NCI-H2081 treated with DMSO at 0.1 percent for 48 hours (cell line): ENCODE results near the gene BCAS1.

ENCODE experiments used
- DNase-seq: peaks from one replicate; lab custom pipeline; 2025; lab: John Stamatoyannopoulos, UW

BCAS1 gene

GRCh38 chr20:53925651-53926401 lies 144.6 kb downstream of the BCAS1 start:
- no peak for DNase-seq

- DNase-seq: no peak
Measured at GRCh38 chr20:53923566-53924369, 146.6 kb downstream of the BCAS1 start.

GRCh38 chr20:53922901-53923314 lies 147.5 kb downstream of the BCAS1 start:
- DNase-seq: no peak

- DNase-seq: no peak
Measured at GRCh38 chr20:53921443-53921973, 148.9 kb downstream of the BCAS1 start.

- DNase-seq: no peak
Measured at GRCh38 chr20:53920647-53921245, 149.6 kb downstream of the BCAS1 start.

- DNase-seq: no peak
Measured at GRCh38 chr20:53919886-53920285, 150.5 kb downstream of the BCAS1 start.

- DNase-seq: no peak
Measured at GRCh38 chr20:53918949-53919361, 151.4 kb downstream of the BCAS1 start.

GRCh38 chr20:53918020-53918311 lies 152.4 kb downstream of the BCAS1 start:
- DNase-seq: no peak

GRCh38 chr20:53917145-53918019 lies 153.0 kb downstream of the BCAS1 start:
- no peak for DNase-seq

GRCh38 chr20:53916173-53916512 lies 154.3 kb downstream of the BCAS1 start:
- no peak for DNase-seq

- no peak for DNase-seq
Measured at GRCh38 chr20:53915446-53916172, 154.8 kb downstream of the BCAS1 start.

- DNase-seq: no peak
Measured at GRCh38 chr20:53914781-53915445, 155.5 kb downstream of the BCAS1 start.

GRCh38 chr20:53914091-53914780 lies 156.2 kb downstream of the BCAS1 start:
- DNase-seq: no peak

GRCh38 chr20:53911301-53911700 lies 159.1 kb downstream of the BCAS1 start:
- no peak for DNase-seq

GRCh38 chr20:53910351-53911002 lies 159.9 kb downstream of the BCAS1 start:
- no peak for DNase-seq

- no peak for DNase-seq
Measured at GRCh38 chr20:53907968-53908751, 162.2 kb downstream of the BCAS1 start.

GRCh38 chr20:53905820-53906191 lies 164.6 kb downstream of the BCAS1 start:
- no peak for DNase-seq

- no peak for DNase-seq
Measured at GRCh38 chr20:53905019-53905819, 165.2 kb downstream of the BCAS1 start.
